ENCODE results near the gene DMD. TPM values are rescaled to one million over a fixed set of nuclear protein-coding genes. Genes with fewer than 3 reads are reported as not detected.
"Not testable (repeated sequence)": the region's sequence is repeated elsewhere in the genome, so short reads cannot be mapped to it uniquely, and the experiment has no call there.

The DMD gene
- total RNA-seq, 1 donor from 2014 or later, result 22.9 TPM

- no peak for TF ChIP-seq CTCF (IDR thresholded peaks at IDR 0.05)
- ATAC-seq (ENCODE audit: low read depth) (no peak), DNase-seq (no peak)
- ChIA-PET POLR2A (no interaction called here), CTCF (no interaction called here)
- H3K27ac Mint-ChIP-seq, result no peak overlapping the region
- no peaks in the 10 kb centered on the region for H3K4me1 Mint-ChIP-seq
- H3K36me3 Mint-ChIP-seq (ENCODE audit: low read depth), result no peaks in the 10 kb centered on the region
- intact Hi-C loops (cut with micrococcal nuclease), result no loop called here
- H3K9me3 Mint-ChIP-seq, result no peaks in the 10 kb centered on the region
- no peaks in the 10 kb centered on the region for H3K27me3 Mint-ChIP-seq
- H3K4me3 Mint-ChIP-seq, result no peak overlapping the region
These were observed 1827.4 kb downstream of the DMD start for GRCh38 chrX:31383991-31384390.

- POLR2A ChIA-PET; H3K27me3 Mint-ChIP-seq; H3K4me3 Mint-ChIP-seq; CTCF ChIA-PET; ATAC-seq (ENCODE audit: low read depth); H3K4me1 Mint-ChIP-seq; H3K36me3 Mint-ChIP-seq (ENCODE audit: low read depth); H3K9me3 Mint-ChIP-seq; H3K27ac Mint-ChIP-seq; DNase-seq; intact Hi-C loops (cut with micrococcal nuclease): not testable (repeated sequence)
These were observed 1832.4 kb downstream of the DMD start for GRCh38 chrX:31378973-31379372.

- H3K27me3 Mint-ChIP-seq; ATAC-seq (ENCODE audit: low read depth); POLR2A ChIA-PET; DNase-seq; H3K4me3 Mint-ChIP-seq; H3K9me3 Mint-ChIP-seq; CTCF ChIA-PET; H3K27ac Mint-ChIP-seq; intact Hi-C loops (cut with micrococcal nuclease); H3K4me1 Mint-ChIP-seq; H3K36me3 Mint-ChIP-seq (ENCODE audit: low read depth): not testable (repeated sequence)
These were observed 1833.5 kb downstream of the DMD start for GRCh38 chrX:31377821-31378220.

- no peaks in the 10 kb centered on the region for H3K36me3 Mint-ChIP-seq (ENCODE audit: low read depth)
These were observed 1834.8 kb downstream of the DMD start for GRCh38 chrX:31376408-31377022.

GRCh38 chrX:31374786-31375185 lies 1836.6 kb downstream of the DMD start:
- Mint-ChIP-seq H3K36me3 (ENCODE audit: low read depth) (no peaks in the 10 kb centered on the region), H3K4me3 (no peak overlapping the region), H3K27ac (no peak overlapping the region), H3K9me3 (no peaks in the 10 kb centered on the region), H3K4me1 (no peaks in the 10 kb centered on the region), H3K27me3 (no peaks in the 10 kb centered on the region)
- intact Hi-C loops (cut with micrococcal nuclease), result no loop called here
- ChIA-PET CTCF (no interaction called here), POLR2A (no interaction called here)
- ATAC-seq (ENCODE audit: low read depth), result no peak
- DNase-seq, result no peak
- TF ChIP-seq CTCF (IDR thresholded peaks at IDR 0.05), result no peak

More at GRCh38 chrX:31376408-31377022, 1834.8 kb downstream of the DMD start:
- H3K4me1 Mint-ChIP-seq, result no peaks in the 10 kb centered on the region
- no peak overlapping the region for H3K27ac Mint-ChIP-seq
- CTCF ChIA-PET, result no interaction called here
- no peak for DNase-seq
- no peaks in the 10 kb centered on the region for H3K27me3 Mint-ChIP-seq
- POLR2A ChIA-PET, result no interaction called here
- no peak for TF ChIP-seq CTCF (IDR thresholded peaks at IDR 0.05)
- no peaks in the 10 kb centered on the region for H3K9me3 Mint-ChIP-seq
- ATAC-seq (ENCODE audit: low read depth), result no peak
- no peak overlapping the region for H3K4me3 Mint-ChIP-seq
- intact Hi-C loops (cut with micrococcal nuclease), result no loop called here

GRCh38 chrX:31371956-31372355 lies 1839.4 kb downstream of the DMD start:
- H3K27me3 Mint-ChIP-seq, result no peaks in the 10 kb centered on the region
- no peak for TF ChIP-seq CTCF (IDR thresholded peaks at IDR 0.05)
- no peaks in the 10 kb centered on the region for H3K4me1 Mint-ChIP-seq
- H3K27ac Mint-ChIP-seq, result no peak overlapping the region
- H3K9me3 Mint-ChIP-seq, result no peaks in the 10 kb centered on the region
- no peak overlapping the region for H3K4me3 Mint-ChIP-seq
- no peaks in the 10 kb centered on the region for H3K36me3 Mint-ChIP-seq (ENCODE audit: low read depth)
- intact Hi-C loops (cut with micrococcal nuclease), result no loop called here
- no peak for DNase-seq
- POLR2A ChIA-PET, result no interaction called here
- no peak for ATAC-seq (ENCODE audit: low read depth)
- CTCF ChIA-PET, result no interaction called here
